22Rv1 (cell line): ENCODE data around the gene RGL1.

Source experiments
- ZFX ChIP-seq: fragments of 450-650 bp; IDR thresholded peaks from 2 replicates; pipeline ENCODE4 v1.6.1; 2017; ENCODE audit warnings: antibody characterized with exemption, borderline replicate concordance
- TF ChIP-seq, protein P1 (sequence below): fragments of 450-650 bp; IDR thresholded peaks from 2 replicates; pipeline ENCODE4 v1.5.1; 2017; ENCODE audit warnings: mild to moderate bottlenecking

- TF ChIP-seq, protein P1, sequence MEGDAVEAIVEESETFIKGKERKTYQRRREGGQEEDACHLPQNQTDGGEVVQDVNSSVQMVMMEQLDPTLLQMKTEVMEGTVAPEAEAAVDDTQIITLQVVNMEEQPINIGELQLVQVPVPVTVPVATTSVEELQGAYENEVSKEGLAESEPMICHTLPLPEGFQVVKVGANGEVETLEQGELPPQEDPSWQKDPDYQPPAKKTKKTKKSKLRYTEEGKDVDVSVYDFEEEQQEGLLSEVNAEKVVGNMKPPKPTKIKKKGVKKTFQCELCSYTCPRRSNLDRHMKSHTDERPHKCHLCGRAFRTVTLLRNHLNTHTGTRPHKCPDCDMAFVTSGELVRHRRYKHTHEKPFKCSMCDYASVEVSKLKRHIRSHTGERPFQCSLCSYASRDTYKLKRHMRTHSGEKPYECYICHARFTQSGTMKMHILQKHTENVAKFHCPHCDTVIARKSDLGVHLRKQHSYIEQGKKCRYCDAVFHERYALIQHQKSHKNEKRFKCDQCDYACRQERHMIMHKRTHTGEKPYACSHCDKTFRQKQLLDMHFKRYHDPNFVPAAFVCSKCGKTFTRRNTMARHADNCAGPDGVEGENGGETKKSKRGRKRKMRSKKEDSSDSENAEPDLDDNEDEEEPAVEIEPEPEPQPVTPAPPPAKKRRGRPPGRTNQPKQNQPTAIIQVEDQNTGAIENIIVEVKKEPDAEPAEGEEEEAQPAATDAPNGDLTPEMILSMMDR: no peak
- TF ChIP-seq ZFX: no peak
These were observed 37.9 kb downstream of the RGL1 start for GRCh38 chr1:183842795-183843144.
